ENCODE results near the gene QSOX2.

- TF ChIP-seq POLR2A (IDR thresholded peaks at IDR 0.05; ENCODE audit: low read depth, low read length) = no peak
- TF ChIP-seq POLR2AphosphoS5 (IDR thresholded peaks at IDR 0.05; ENCODE audit: low read depth, low read length) = no peak
Measured at GRCh38 chr9:136280535-136281315, 35.1 kb upstream of the QSOX2 start.
